ENCODE data around the gene ANKRD11.
"Not testable (repeated sequence)": the region's sequence is repeated elsewhere in the genome, so short reads cannot be mapped to it uniquely, and the experiment has no call there.

Gene ANKRD11

DNA sequence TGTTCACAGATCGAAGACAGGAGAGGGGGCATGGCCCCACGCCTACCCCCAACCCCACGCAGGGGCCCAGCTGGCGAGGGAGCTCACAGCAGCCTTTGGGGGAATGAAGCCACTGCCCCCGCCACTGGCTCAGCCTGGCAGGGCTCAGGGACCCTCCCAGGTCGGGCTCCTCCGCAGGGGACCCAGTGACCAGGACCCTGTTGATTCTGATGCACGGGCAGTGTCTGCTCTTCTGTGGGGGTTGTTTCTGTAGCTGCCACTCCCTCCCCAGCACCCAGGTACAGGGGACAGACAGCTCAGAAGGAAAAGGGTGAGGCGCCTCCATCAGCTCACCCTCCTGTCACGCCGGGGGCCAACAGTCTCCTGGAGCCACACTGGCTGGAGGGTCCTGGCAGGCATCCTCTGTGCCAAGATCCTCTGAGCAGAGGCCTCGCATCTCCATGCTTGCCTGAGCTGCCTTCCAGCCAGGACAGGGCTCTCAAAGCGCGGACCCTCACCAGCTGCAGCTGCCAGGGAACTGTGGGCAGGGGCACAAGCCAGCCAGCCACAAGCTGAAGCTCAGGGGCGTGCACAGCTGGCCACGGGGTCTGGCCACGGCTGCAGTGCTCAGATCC lies 223.7 kb downstream of the ANKRD11 start:
- no peak overlapping the region for H3K4me3 ChIP-seq (replicated peaks in 1 of 2; ENCODE audit: low read depth in 2 of 2, low read length in 2 of 2)
- TF ChIP-seq, protein P1, sequence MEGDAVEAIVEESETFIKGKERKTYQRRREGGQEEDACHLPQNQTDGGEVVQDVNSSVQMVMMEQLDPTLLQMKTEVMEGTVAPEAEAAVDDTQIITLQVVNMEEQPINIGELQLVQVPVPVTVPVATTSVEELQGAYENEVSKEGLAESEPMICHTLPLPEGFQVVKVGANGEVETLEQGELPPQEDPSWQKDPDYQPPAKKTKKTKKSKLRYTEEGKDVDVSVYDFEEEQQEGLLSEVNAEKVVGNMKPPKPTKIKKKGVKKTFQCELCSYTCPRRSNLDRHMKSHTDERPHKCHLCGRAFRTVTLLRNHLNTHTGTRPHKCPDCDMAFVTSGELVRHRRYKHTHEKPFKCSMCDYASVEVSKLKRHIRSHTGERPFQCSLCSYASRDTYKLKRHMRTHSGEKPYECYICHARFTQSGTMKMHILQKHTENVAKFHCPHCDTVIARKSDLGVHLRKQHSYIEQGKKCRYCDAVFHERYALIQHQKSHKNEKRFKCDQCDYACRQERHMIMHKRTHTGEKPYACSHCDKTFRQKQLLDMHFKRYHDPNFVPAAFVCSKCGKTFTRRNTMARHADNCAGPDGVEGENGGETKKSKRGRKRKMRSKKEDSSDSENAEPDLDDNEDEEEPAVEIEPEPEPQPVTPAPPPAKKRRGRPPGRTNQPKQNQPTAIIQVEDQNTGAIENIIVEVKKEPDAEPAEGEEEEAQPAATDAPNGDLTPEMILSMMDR (IDR thresholded peaks at IDR 0.05; ENCODE audit: low read depth, low read length): no peak
- no peak for DNase-seq (ENCODE audit: low read depth in 2 of 2)

DNA sequence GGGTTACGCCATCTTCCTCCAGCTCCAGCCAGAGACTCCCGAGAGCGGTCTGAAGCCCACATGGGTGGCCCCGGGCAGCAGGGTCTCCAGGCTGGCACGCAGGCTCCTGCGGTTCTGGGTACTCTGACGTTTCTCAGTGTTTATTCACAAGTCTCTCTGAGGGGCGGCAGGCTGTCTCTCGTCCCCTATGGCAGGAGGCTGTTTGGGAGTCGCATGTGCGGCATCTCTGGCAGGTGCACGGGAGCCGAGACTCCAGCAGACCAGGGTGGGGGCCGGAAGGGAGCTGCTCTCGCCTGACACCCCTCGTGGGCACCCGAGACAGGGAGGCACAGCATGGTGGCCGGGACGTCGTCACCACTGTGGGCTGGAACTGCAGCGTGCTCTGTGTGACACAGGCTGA lies 224.7 kb downstream of the ANKRD11 start:
- DNase-seq (ENCODE audit: low read depth in 2 of 2): no peak
- TF ChIP-seq, protein P1 (IDR thresholded peaks at IDR 0.05; ENCODE audit: low read depth, low read length): no peak
- no peak overlapping the region for H3K4me3 ChIP-seq (replicated peaks in 1 of 2; ENCODE audit: low read depth in 2 of 2, low read length in 2 of 2)

DNA sequence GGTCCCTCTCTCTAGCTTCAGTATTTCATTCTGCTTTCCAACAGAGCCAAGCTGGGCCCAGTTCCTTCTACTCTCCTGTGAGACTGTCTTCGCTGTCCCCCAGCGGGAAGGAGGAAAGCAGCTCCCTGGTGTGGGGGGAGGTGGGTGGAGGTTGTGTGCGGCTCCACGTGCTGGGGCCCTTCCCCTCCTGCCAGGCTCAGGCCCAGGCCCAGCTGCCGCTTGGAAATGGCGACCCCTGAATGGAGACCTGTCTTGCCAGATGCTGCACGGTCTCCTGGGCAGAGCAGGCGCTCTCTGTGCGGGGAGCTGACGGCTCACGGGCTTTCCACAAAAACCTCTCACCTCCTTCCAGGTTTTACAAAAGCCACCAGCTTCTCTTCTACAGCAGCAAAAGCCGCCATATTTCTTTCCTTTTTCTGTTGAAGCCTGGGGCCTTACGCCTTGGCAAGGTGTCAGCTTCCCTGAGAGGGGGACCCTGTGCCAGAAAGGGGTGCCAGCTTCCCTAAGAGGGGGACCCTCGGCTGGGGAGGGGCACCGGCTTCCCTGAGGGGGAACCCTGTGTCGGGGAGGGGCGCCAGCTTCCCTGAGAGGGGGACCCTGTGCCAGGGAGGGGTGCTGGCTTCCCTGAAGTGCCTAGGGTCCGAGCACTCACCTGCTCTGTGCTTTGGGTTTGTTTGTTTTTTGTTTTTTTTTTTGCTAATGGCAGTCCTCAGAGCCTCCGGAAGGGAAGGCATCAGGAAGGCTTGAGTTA lies 225.4 kb downstream of the ANKRD11 start:
- no peak overlapping the region for H3K4me3 ChIP-seq (replicated peaks in 1 of 2; ENCODE audit: low read depth in 2 of 2, low read length in 2 of 2)
- TF ChIP-seq, protein P1 (IDR thresholded peaks at IDR 0.05; ENCODE audit: low read depth, low read length): no peak
- no peak for DNase-seq (ENCODE audit: low read depth in 2 of 2)

DNA sequence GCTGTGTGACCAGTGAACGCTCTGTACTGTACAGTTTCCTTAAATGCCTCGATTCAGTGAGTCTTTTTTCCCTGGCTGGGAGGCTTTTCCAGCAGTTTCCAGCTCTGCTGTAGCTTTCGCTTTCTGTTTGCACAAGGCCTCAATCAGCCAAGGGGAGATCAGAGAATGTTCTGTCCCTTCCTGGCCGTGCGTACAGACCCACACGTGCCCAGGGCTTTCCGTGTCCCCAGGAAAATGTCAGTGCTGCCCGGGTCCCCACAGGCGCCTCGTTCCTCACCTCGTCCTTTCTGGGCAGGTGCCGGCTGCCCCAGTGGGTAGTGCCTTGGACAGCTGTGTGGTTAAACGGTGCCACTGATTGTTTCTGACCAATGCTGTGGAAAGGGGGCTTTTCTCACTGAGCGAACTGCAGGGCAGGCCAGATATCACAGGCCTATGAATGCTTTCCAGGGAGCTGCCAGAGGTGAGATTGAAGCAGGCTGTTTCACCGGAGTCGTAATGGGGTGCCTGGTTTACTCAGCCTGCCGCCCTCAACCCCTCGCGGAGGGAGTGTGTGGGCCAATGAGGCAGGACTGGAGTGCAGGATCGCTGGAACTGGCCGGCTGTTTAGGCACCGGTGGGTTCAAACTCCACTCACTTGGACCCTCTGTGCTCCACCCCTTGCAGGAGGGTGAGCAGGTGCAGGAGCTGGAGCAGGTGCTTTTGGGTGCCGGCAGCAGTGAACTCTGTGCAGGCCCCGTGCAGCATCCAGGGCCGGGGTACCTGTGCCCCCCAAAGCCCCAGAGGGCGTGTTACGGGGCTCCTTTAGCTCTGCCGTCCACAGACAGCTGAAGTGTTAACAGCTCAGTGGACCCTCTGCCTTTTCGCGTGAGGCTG lies 228.4 kb downstream of the ANKRD11 start:
- no peak for DNase-seq (ENCODE audit: low read depth in 2 of 2)
- TF ChIP-seq, protein P1 (IDR thresholded peaks at IDR 0.05; ENCODE audit: low read depth, low read length): no peak
- H3K4me3 ChIP-seq (replicated peaks in 1 of 2; ENCODE audit: low read depth in 2 of 2, low read length in 2 of 2): no peak overlapping the region

DNA sequence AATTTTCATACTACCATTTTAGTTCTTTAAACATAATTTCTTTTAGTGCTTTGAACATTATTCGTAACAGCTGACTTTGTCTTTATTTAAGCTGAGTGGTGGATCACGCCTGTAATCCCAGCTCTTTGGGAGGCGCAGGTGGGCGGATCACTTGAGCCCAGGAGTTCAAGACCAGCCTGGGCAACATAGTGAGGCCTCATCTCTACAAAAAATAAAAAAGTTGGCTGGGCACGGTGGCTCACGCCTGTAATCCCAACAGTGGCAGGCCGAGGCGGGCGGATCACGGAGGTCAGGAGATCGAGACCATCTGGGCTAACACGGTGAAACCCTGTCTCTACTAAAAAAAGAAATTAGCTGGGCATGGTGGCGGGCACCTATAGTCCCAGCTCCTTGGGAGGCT lies 230.5 kb downstream of the ANKRD11 start:
- not testable (repeated sequence) for H3K4me3 ChIP-seq (replicated peaks in 1 of 2; ENCODE audit: low read depth in 2 of 2, low read length in 2 of 2); DNase-seq (ENCODE audit: low read depth in 2 of 2)

DNA sequence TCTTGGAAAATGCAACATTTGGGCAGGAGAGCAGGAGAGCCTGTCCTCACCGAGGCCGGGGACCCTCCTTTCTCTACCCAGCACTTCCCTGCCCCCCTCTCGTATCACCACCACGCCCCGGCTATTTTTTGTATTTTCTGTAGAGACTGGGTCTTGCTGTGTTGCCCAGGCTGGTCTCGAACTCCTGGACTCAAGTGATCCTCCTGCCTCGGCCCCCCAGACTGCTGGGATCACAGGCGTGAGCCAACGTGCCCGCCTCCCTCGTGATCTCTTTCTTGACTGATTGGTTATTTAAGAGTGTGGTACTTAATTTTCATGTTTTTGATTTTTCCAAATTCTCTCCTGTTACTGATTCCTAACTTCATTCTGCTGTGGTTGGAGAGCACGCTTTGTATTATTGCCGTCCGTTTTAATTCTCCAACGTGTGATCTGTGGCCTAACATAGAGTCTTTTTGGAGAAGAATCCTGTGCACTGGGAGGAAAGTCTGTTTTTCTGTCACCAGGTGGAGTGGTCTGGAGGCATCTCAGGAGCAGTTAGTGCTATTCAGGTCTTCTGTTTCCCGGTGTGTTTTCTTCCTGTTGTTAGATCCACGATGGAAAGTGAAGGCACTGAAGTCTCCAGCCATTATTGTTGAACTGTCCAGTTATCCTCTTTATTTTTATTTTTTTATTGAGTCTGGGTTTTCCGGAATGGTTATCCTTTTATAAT lies 232.4 kb downstream of the ANKRD11 start:
- H3K4me3 ChIP-seq (replicated peaks in 1 of 2; ENCODE audit: low read depth in 2 of 2, low read length in 2 of 2): peak overlapping the region; percentile 47
- TF ChIP-seq, protein P1 (IDR thresholded peaks at IDR 0.05; ENCODE audit: low read depth, low read length): no peak
- no peak for DNase-seq (ENCODE audit: low read depth in 2 of 2)

Data from cardiac fibroblast (primary cell).